Suprapubic skin (tissue), 4 donors: ENCODE data around the gene ARSG. TPM values are rescaled to one million over a fixed set of nuclear protein-coding genes. Genes with fewer than 3 reads are reported as not detected.
A peak's percentile ranks its signal among the peaks of the same experiment; 100 is the strongest.

Experiments used
- DNase-seq, 2 donors: peaks; one replicate each; pipeline ENCODE4 v3.0.0-alpha.2; 2019; ENCODE audit warnings: low spot score in 2 of 2
- H3K27ac ChIP-seq: fragments of 200-600 bp; sonication (generic); one replicate; pipeline ENCODE4 v1.5.1; 2019
- H3K27me3 ChIP-seq: fragments of 200-600 bp; sonication (generic); one replicate; pipeline ENCODE4 v1.5.1; 2019
- H3K36me3 ChIP-seq: fragments of 200-600 bp; sonication (generic); one replicate; pipeline ENCODE4 v1.5.1; 2019
- H3K4me1 ChIP-seq: fragments of 200-600 bp; sonication (generic); one replicate; pipeline ENCODE4 v1.5.1; 2019
- H3K4me3 ChIP-seq: fragments of 200-600 bp; sonication (generic); one replicate; pipeline ENCODE4 v1.5.1; 2019; ENCODE audit warnings: mild to moderate bottlenecking
- H3K9me3 ChIP-seq: fragments of 200-600 bp; sonication (generic); one replicate; pipeline ENCODE4 v1.5.1; 2019
- EP300 ChIP-seq: sonication (generic); formaldehyde crosslinking; IDR thresholded peaks from one replicate; pipeline ENCODE4 v1.6.1; 2017; ENCODE audit warnings: antibody characterized with exemption
- POLR2A ChIP-seq, 2 donors: fragments of 450-650 bp; IDR thresholded peaks; one replicate each; pipeline ENCODE4 v1.6.1; 2017; ENCODE audit warnings: antibody characterized with exemption in 2 of 2, mild to moderate bottlenecking in 2 of 2, moderate library complexity in 2 of 2
- POLR2AphosphoS5 ChIP-seq, 3 donors: sonication (generic); formaldehyde crosslinking; IDR thresholded peaks; one replicate each; pipeline ENCODE4 v1.6.1; 2017; ENCODE audit warnings: antibody characterized with exemption in 3 of 3
- WGBS: methylation state at CpG from one replicate; pipeline ENCODE4 v1.1.5; 2018; 5-methylcytosine and 5-hydroxymethylcytosine counted together
- total RNA-seq, 4 donors: library from RNA; depleted of rRNA; stranded (reverse); fragments of >200 nt; gene quantifications; one replicate each; pipeline ENCODE4 v1.1.0, GENCODE V29; 2016
- TF ChIP-seq, protein P1 (sequence below), 2 donors: fragments of 200-600 bp in 1 of 2; fragments of 450-650 bp in 1 of 2; sonication (generic) in 1 of 2; IDR thresholded peaks; one replicate each; pipeline ENCODE4 v1.5.1; 2016 to 2019; ENCODE audit warnings: antibody characterized with exemption in 2 of 2, mild to moderate bottlenecking in 1 of 2, moderate library complexity in 1 of 2

ARSG gene
- total RNA-seq, 4 donors from 2014 or later, result 7.7 to 12.7 (median 10.7) TPM

DNA sequence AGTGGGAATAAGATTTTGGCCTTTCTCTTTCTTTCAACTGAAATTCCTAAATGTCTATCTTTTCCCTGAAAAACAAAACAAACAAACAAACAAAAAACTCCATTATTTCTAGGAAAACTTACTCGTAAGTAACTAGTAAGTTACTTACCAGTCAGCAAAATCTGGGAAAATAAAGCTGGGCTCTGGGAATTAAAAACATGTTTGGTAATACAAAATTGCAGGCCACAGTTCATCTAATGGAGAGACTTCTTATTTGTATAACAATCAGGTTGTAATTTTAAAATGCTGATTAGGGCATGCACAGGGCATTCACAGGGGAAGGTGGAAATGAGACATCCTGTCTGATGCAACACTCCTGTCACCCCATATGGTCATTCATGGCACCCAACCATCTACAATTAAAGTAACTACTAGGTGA is 169.8 kb downstream of the ARSG start:
- Histone ChIP-seq H3K36me3 (no peaks in the 10 kb centered on the region), H3K4me3 (no peak overlapping the region), H3K4me1 (peaks cover 52% of the 10 kb centered on the region), H3K27ac (no peak overlapping the region), H3K9me3 (no peaks in the 10 kb centered on the region), H3K27me3 (no peaks in the 10 kb centered on the region)
- 83% methylated on average over 1 of the region's 1 CpG for WGBS
- TF ChIP-seq, protein P1, sequence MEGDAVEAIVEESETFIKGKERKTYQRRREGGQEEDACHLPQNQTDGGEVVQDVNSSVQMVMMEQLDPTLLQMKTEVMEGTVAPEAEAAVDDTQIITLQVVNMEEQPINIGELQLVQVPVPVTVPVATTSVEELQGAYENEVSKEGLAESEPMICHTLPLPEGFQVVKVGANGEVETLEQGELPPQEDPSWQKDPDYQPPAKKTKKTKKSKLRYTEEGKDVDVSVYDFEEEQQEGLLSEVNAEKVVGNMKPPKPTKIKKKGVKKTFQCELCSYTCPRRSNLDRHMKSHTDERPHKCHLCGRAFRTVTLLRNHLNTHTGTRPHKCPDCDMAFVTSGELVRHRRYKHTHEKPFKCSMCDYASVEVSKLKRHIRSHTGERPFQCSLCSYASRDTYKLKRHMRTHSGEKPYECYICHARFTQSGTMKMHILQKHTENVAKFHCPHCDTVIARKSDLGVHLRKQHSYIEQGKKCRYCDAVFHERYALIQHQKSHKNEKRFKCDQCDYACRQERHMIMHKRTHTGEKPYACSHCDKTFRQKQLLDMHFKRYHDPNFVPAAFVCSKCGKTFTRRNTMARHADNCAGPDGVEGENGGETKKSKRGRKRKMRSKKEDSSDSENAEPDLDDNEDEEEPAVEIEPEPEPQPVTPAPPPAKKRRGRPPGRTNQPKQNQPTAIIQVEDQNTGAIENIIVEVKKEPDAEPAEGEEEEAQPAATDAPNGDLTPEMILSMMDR (IDR thresholded peaks at IDR 0.05), result no peak
- TF ChIP-seq POLR2AphosphoS5 (IDR thresholded peaks at IDR 0.05) (no peak), POLR2A (IDR thresholded peaks at IDR 0.05) (no peak)
- DNase-seq, result no peak

DNA sequence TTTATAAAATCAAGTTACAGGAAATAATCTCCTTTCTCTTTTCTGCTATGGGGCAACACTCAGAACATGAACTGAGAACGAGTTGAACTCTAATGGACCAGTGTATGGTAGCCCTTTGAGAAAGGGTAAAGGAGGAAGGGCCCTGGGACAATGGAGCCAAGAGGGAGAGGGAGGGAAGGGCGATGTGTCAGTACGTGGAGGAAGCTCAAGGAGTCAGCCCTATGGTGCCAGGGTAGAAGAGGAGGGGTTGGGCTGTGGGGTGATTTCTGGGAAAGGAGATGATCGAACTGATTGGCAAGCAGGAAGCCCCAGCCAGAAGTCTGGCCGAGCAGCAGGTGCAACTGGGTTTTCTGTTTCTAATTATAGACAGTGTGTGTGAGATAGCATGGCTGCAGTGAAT is 170.3 kb downstream of the ARSG start:
- 31% methylated on average over 5 of the region's 5 CpGs for WGBS
- TF ChIP-seq POLR2AphosphoS5 (IDR thresholded peaks at IDR 0.05), result no peak
- no peak for TF ChIP-seq EP300
- no peak for TF ChIP-seq POLR2A (IDR thresholded peaks at IDR 0.05)
- TF ChIP-seq, protein P1 (IDR thresholded peaks at IDR 0.05), result no peak
- H3K4me3 ChIP-seq, result no peak overlapping the region
- no peaks in the 10 kb centered on the region for H3K27me3 ChIP-seq
- no peaks in the 10 kb centered on the region for H3K9me3 ChIP-seq
- H3K27ac ChIP-seq, result no peak overlapping the region
- no peak for DNase-seq
- no peaks in the 10 kb centered on the region for H3K36me3 ChIP-seq
- peaks cover 47% of the 10 kb centered on the region for H3K4me1 ChIP-seq

GRCh38 chr17:68462381-68463210 is 171.3 kb downstream of the ARSG start:
- TF ChIP-seq, protein P1 (IDR thresholded peaks at IDR 0.05), result peak; percentile 59 to 69
- TF ChIP-seq POLR2AphosphoS5 (IDR thresholded peaks at IDR 0.05) (no peak), EP300 (no peak), POLR2A (IDR thresholded peaks at IDR 0.05) (no peak)
- WGBS, result 37% methylated on average over 15 of the region's 15 CpGs
- DNase-seq, result peak in 1 of 2 donors; percentile 74
- no peak overlapping the region for H3K27ac ChIP-seq
- H3K4me1 ChIP-seq, result peaks cover 46% of the 10 kb centered on the region
- H3K36me3 ChIP-seq, result no peaks in the 10 kb centered on the region
- H3K9me3 ChIP-seq, result no peaks in the 10 kb centered on the region
- no peaks in the 10 kb centered on the region for H3K27me3 ChIP-seq
- no peak overlapping the region for H3K4me3 ChIP-seq

- DNase-seq, result no peak
- Histone ChIP-seq H3K27ac (no peak overlapping the region), H3K4me1 (peaks cover 40% of the 10 kb centered on the region), H3K4me3 (no peak overlapping the region), H3K36me3 (no peaks in the 10 kb centered on the region), H3K9me3 (no peaks in the 10 kb centered on the region), H3K27me3 (no peaks in the 10 kb centered on the region)
- TF ChIP-seq, protein P1 (IDR thresholded peaks at IDR 0.05), result no peak
- TF ChIP-seq EP300, result no peak
- TF ChIP-seq POLR2A (IDR thresholded peaks at IDR 0.05), result no peak
- TF ChIP-seq POLR2AphosphoS5 (IDR thresholded peaks at IDR 0.05), result no peak
- WGBS, result 42% methylated on average over 6 of the region's 6 CpGs
Measured at GRCh38 chr17:68463211-68464019, 172.1 kb downstream of the ARSG start.

- TF ChIP-seq, protein P1 (IDR thresholded peaks at IDR 0.05), result no peak
- TF ChIP-seq POLR2AphosphoS5 (IDR thresholded peaks at IDR 0.05) (no peak), EP300 (no peak), POLR2A (IDR thresholded peaks at IDR 0.05) (no peak)
- H3K4me1 ChIP-seq, result peaks cover 5% of the 10 kb centered on the region
- WGBS, result 69% methylated on average over 5 of the region's 5 CpGs
- H3K27ac ChIP-seq, result no peak overlapping the region
- H3K27me3 ChIP-seq, result no peaks in the 10 kb centered on the region
- no peak overlapping the region for H3K4me3 ChIP-seq
- H3K9me3 ChIP-seq, result no peaks in the 10 kb centered on the region
- no peaks in the 10 kb centered on the region for H3K36me3 ChIP-seq
- no peak for DNase-seq
Measured at GRCh38 chr17:68468334-68468733, 177.0 kb downstream of the ARSG start.
